COLO668 (cell line): ENCODE results near the gene SLC25A15.
"Not testable (repeated sequence)": the region's sequence is repeated elsewhere in the genome, so short reads cannot be mapped to it uniquely, and the experiment has no call there.

ENCODE experiments used
- DNase-seq: peaks from one replicate; lab custom pipeline; 2025; ENCODE audit not compliant: unreplicated experiment; lab: John Stamatoyannopoulos, UW

SLC25A15 gene

GRCh38 chr13:40812724-40813445 is 23.5 kb downstream of the SLC25A15 start:
- DNase-seq, result no peak

GRCh38 chr13:40813667-40814454 is 24.4 kb downstream of the SLC25A15 start:
- DNase-seq, result no peak

GRCh38 chr13:40814803-40815202 is 25.4 kb downstream of the SLC25A15 start:
- no peak for DNase-seq

- no peak for DNase-seq
Measured at GRCh38 chr13:40818926-40819325, 29.5 kb downstream of the SLC25A15 start.

- DNase-seq, result no peak
Measured at GRCh38 chr13:40819797-40820315, 30.4 kb downstream of the SLC25A15 start.

GRCh38 chr13:40839725-40840124 is 50.3 kb downstream of the SLC25A15 start:
- DNase-seq, result not testable (repeated sequence)

- DNase-seq, result not testable (repeated sequence)
Measured at GRCh38 chr13:40840955-40841354, 51.5 kb downstream of the SLC25A15 start.
